ENCODE data around the gene CACNB2.

CACNB2 gene

DNA sequence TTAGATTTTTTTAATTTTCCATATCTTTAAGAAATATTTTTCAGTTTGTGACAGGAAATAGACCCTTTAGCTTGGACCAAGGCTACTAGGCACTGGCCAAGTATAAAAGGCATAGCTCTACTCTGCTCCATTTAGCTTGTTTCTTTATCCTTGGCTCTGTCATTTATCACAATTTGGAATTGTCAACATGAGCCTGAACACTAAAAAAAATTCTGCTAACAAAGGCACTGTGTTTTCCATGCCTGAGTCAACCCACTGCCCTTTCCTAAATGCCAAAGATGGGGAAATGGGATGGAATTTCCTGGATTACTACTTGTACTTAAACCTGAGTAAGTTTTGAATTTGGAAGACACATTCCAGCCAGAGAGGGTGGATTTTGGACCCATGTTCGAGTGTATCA is 382.8 kb downstream of the CACNB2 start:
- DNase-seq (ENCODE audit: low read depth) = no peak
- no peak overlapping the region for H3K4me3 ChIP-seq (ENCODE audit: low read depth, low read length)

GRCh38 chr10:18523858-18524257 is 383.6 kb downstream of the CACNB2 start:
- H3K4me3 ChIP-seq (ENCODE audit: low read depth, low read length) = no peak overlapping the region
- no peak for DNase-seq (ENCODE audit: low read depth)

- no peak for DNase-seq (ENCODE audit: low read depth)
- no peak overlapping the region for H3K4me3 ChIP-seq (ENCODE audit: low read depth, low read length)
Observed at GRCh38 chr10:18527687-18528086, 387.5 kb downstream of the CACNB2 start.

GRCh38 chr10:18528292-18528691 is 388.1 kb downstream of the CACNB2 start:
- no peak for DNase-seq (ENCODE audit: low read depth)

GRCh38 chr10:18532881-18533535 is 392.8 kb downstream of the CACNB2 start:
- no peak for DNase-seq (ENCODE audit: low read depth)
- H3K4me3 ChIP-seq (ENCODE audit: low read depth, low read length) = no peak overlapping the region

More at GRCh38 chr10:18528292-18528691, 388.1 kb downstream of the CACNB2 start:
- H3K4me3 ChIP-seq (ENCODE audit: low read depth, low read length) = no peak overlapping the region

DNA sequence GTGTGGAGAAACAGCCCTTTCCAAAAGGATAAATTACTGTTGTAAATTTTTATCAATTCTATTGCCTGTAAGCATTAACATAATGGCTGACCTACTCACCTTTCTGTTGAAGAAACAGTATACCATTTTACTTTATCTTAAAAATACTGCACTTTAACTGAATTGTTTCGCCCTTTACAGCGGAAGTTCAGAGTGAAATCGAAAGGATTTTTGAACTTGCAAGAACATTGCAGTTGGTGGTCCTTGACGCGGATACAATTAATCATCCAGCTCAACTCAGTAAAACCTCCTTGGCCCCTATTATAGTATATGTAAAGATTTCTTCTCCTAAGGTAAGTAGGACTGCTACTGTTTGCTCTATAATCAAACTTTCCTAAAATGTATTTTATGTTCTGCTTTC is 393.7 kb downstream of the CACNB2 start:
- no peak overlapping the region for H3K4me3 ChIP-seq (ENCODE audit: low read depth, low read length)
- no peak for DNase-seq (ENCODE audit: low read depth)

DNA sequence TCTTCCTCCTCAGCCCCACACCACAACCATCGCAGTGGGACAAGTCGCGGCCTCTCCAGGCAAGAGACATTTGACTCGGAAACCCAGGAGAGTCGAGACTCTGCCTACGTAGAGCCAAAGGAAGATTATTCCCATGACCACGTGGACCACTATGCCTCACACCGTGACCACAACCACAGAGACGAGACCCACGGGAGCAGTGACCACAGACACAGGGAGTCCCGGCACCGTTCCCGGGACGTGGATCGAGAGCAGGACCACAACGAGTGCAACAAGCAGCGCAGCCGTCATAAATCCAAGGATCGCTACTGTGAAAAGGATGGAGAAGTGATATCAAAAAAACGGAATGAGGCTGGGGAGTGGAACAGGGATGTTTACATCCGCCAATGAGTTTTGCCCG is 399.1 kb downstream of the CACNB2 start:
- no peak overlapping the region for H3K4me3 ChIP-seq (ENCODE audit: low read depth, low read length)
- DNase-seq (ENCODE audit: low read depth) = no peak

GRCh38 chr10:18540195-18540594 is 400.0 kb downstream of the CACNB2 start:
- H3K4me3 ChIP-seq (ENCODE audit: low read depth, low read length) = no peak overlapping the region
- no peak for DNase-seq (ENCODE audit: low read depth)

- no peak overlapping the region for H3K4me3 ChIP-seq (ENCODE audit: low read depth, low read length)
- peak; percentile 18 for DNase-seq (ENCODE audit: low read depth)
Observed at GRCh38 chr10:18542832-18543231, 402.6 kb downstream of the CACNB2 start.

- no peak overlapping the region for H3K4me3 ChIP-seq (ENCODE audit: low read depth, low read length)
- no peak for DNase-seq (ENCODE audit: low read depth)
Observed at GRCh38 chr10:18545621-18546305, 405.5 kb downstream of the CACNB2 start.

- no peak overlapping the region for H3K4me3 ChIP-seq (ENCODE audit: low read depth, low read length)
- no peak for DNase-seq (ENCODE audit: low read depth)
Observed at GRCh38 chr10:18549105-18549504, 408.9 kb downstream of the CACNB2 start.

- H3K4me3 ChIP-seq (ENCODE audit: low read depth, low read length) = no peak overlapping the region
- DNase-seq (ENCODE audit: low read depth) = no peak
Observed at GRCh38 chr10:18551473-18551872, 411.2 kb downstream of the CACNB2 start.

- no peak for DNase-seq (ENCODE audit: low read depth)
- H3K4me3 ChIP-seq (ENCODE audit: low read depth, low read length) = no peak overlapping the region
Observed at GRCh38 chr10:18554479-18554878, 414.3 kb downstream of the CACNB2 start.

DNA sequence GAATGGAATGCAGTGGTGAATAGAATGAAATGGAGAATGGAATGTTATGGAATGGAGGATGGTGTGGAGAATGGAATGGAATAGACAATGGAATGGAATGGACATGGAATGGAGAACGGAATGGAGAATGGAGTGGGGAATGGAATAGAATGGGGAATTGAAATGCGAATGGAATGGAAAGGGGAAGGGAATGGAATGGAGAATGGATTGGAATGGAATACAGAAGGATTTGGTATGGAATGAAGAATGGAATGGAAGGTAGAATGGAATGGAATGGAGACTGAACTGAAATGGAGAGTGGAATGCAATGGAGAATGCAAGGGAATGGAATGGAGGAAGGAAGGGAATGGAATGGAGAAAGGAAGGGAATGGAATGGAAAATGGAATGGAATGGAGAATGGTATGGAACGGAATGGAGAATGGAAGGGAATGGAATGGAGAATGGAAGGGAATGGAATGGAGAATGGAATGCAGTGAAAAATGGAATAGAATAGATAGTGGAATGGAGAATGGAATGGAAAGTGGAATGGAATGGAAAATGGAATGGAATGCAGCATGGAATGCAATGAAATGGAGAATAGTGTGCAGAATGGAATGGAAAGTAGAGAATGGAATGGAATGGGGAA is 416.4 kb downstream of the CACNB2 start:
- no peak overlapping the region for H3K4me3 ChIP-seq (ENCODE audit: low read depth, low read length)
- DNase-seq (ENCODE audit: low read depth) = no peak

- H3K4me3 ChIP-seq (ENCODE audit: low read depth, low read length) = no peak overlapping the region
- DNase-seq (ENCODE audit: low read depth) = no peak
Observed at GRCh38 chr10:18557960-18558359, 417.7 kb downstream of the CACNB2 start.

DNA sequence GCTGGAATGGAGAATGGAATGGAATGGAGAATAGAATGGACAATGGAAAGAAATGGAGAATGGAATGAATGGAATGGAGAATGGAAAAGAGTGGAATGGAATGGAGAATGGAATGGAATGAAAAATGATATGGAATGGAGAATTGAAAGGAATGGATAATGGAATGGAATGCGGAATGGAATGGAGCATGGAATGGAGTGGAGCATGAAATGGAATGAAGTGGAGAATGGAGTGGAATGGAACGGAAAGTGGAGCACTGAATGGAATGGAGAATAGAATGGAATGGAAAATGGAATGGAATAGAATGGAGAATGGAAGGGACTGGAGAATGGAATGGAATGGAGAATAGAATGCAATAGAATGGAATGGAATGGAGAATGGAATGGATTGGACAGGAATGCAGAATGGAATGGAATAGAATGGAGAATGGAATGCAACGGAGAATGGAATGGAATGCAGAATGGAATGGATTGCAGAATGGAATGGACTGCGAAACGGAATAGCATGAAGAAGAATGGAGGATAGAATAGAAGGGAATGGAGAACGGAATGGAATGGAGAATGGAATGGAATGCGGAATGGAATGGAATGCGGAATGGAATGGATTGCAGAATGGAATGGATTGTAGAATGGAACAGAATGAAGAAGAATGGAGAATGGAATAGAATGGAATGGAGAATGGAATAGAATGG is 421.8 kb downstream of the CACNB2 start:
- no peak for DNase-seq (ENCODE audit: low read depth)
- no peak overlapping the region for H3K4me3 ChIP-seq (ENCODE audit: low read depth, low read length)

DNA sequence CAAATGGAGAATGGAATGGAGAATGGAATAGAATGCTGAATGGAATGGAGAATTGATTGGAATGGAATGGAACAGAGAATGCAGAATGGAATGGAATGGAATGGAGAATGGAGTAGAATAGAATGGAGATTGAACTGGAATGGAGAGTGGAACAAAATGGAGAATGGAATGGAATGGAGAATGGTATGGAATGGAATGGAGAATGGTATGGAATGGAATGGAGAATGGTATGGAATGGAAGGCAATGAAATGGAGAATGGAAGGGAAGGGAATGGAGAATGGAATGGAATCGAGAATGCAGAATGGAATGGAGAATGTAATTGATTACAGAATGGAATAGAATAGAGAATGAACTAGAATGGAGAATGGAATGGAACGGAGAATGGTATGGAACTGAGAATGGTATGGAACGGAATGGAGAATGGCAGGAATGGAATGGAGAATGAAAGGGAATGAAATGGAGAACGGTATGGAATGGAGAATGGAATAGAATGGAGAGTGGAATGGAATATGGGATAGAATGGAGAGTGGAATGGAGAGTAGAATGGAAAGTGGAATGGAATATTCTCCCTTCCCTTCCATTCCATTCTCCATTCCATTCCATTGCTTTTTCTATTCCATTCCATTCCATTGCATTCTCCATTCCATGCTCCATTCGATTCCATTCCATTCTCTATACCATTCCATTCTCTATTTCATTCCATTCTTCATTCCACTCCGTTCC is 422.9 kb downstream of the CACNB2 start:
- no peak for DNase-seq (ENCODE audit: low read depth)

DNA sequence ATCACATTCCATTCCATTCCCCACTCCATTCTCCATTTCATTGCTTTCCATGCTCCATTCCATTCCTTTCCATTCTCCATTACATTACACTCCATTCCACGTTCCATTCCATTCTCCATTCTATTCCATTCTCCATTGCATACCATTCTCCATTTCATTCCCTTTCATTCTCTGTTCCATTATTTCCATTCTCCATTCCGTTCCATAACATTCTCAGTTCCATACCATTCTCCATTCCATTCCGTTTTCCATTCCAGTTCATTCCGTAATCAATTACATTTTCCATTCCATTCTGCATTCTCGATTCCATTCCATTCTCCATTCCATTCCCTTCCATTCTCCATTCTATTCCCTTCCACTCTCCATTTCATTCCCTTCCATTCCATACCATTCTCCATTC is 424.8 kb downstream of the CACNB2 start:
- no peak for DNase-seq (ENCODE audit: low read depth)
- no peak overlapping the region for H3K4me3 ChIP-seq (ENCODE audit: low read depth, low read length)

More for the DNA sequence above, 422.9 kb downstream of the CACNB2 start:
- H3K4me3 ChIP-seq (ENCODE audit: low read depth, low read length) = no peak overlapping the region

GRCh38 chr10:18566177-18566576 is 426.0 kb downstream of the CACNB2 start:
- no peak overlapping the region for H3K4me3 ChIP-seq (ENCODE audit: low read depth, low read length)
- no peak for DNase-seq (ENCODE audit: low read depth)

Measured in skeletal muscle cell (primary cell).